ENCODE data around the gene PSORS1C1. TPM values are rescaled to one million over a fixed set of nuclear protein-coding genes. Genes with fewer than 3 reads are reported as not detected.

PSORS1C1 gene
- total RNA-seq, 1 experiment from 2014 or later, result 0.48 TPM

- Histone ChIP-seq H3K79me2 (ENCODE audit: insufficient read depth, low read length) (no peaks in the 10 kb centered on the region), H3K23ac (ENCODE audit: insufficient read length, low read depth, low read length) (no peak overlapping the region), H2BK5ac (ENCODE audit: insufficient read length, low read length) (no peak overlapping the region), H2AK5ac (ENCODE audit: insufficient read length, low read length) (no peak overlapping the region), H3K27me3 (ENCODE audit: insufficient read depth, low read length) (no peaks in the 10 kb centered on the region), H4K91ac (ENCODE audit: insufficient read length, low read depth, low read length) (no peak overlapping the region), H3K4ac (ENCODE audit: low read depth, low read length) (no peak overlapping the region), H2BK120ac (ENCODE audit: low read depth, low read length, poor library complexity, severe bottlenecking) (no peak overlapping the region), H2AFZ (ENCODE audit: low read length) (no peak overlapping the region), H3K4me1 (ENCODE audit: insufficient read depth, low read length) (no peaks in the 10 kb centered on the region), H2BK12ac (ENCODE audit: insufficient read length, low read depth, low read length) (no peak overlapping the region), H2BK15ac (ENCODE audit: low read depth, low read length) (no peak overlapping the region), H3K23me2 (ENCODE audit: insufficient read length, low read depth, low read length, poor library complexity, severe bottlenecking) (no peaks in the 10 kb centered on the region), H3T11ph (ENCODE audit: low read length) (no peak overlapping the region), H4K8ac (replicated peaks; ENCODE audit: insufficient read length, low read depth, low read length) (no peak overlapping the region), H3K9me3 (ENCODE audit: control insufficient read depth, low read depth, low read length) (no peaks in the 10 kb centered on the region), H3K56ac (ENCODE audit: insufficient read length, low read depth, low read length) (no peak overlapping the region), H3K14ac (ENCODE audit: insufficient read depth, low read length) (no peak overlapping the region), H4K20me1 (ENCODE audit: control insufficient read depth, insufficient read depth, insufficient read length) (no peaks in the 10 kb centered on the region), H3K79me1 (ENCODE audit: insufficient read depth, low read depth, low read length, poor library complexity, severe bottlenecking) (no peaks in the 10 kb centered on the region), H2BK20ac (ENCODE audit: low read depth, low read length, poor library complexity, severe bottlenecking) (no peak overlapping the region), H3K4me2 (ENCODE audit: insufficient read depth, insufficient read length, low read length) (no peak overlapping the region), H4K5ac (ENCODE audit: insufficient read length, low read depth, low read length) (no peak overlapping the region), H3K18ac (ENCODE audit: insufficient read length, low read depth, low read length) (no peak overlapping the region), H3K9ac (ENCODE audit: extremely low read depth, insufficient read length, low read length) (no peak overlapping the region), H3K27ac (ENCODE audit: insufficient read length, low read depth, low read length) (no peak overlapping the region)
- Mint-ChIP-seq H3K36me3 (ENCODE audit: insufficient read depth in 1 of 3, low read depth in 3 of 3) (no peaks in the 10 kb centered on the region), H3K27me3 (ENCODE audit: low read depth) (no peaks in the 10 kb centered on the region), H3K27ac (0 out of 7 replicates have a peak overlapping the region, but pooled peaks of 1 of the 3 experiments have one; percentile 92), H3K4me3 (no peak overlapping the region; a peak in 1 of 5 replicates), H3K9me3 (no peaks in the 10 kb centered on the region), H3K4me1 (peaks cover 15% of the 10 kb centered on the region in 2 experiments)
- WGBS (ENCODE audit: extremely low coverage, insufficient read length, low lambda C conversion rate), result no CpG with 5 or more reads among the region's 14 CpGs
- TF ChIP-seq CTCF (conservative IDR thresholded peaks at IDR 0.05), result peak; percentile 88
- DNase-seq, result peak; percentile 77
These were observed 27.0 kb upstream of the PSORS1C1 start for GRCh38 chr6:31087494-31088089.
